Calu3 (cell line): ENCODE measurements around the gene TMEM120B. TPM values are rescaled to one million over a fixed set of nuclear protein-coding genes. Genes with fewer than 3 reads are reported as not detected.

Experiments used
- BruUV-seq: library from RNA; stranded (reverse); fragments of 400-500 nt; replicated peaks from 2 replicates; lab custom pipeline; 2021; lab: Mats Ljungman, UMichigan
- CTCF ChIA-PET: fragments of 300-600 bp; sonication (Branson Sonifier 250); formaldehyde crosslinking; loops from one replicate; lab custom pipeline; 2022; ENCODE audit warnings: antibody characterized with exemption; lab: Charles Lee
- DNase-seq: peaks from one replicate; pipeline ENCODE4 v3.0.0; 2022
- H3K27ac Mint-ChIP-seq: one replicate; pipeline ENCODE4 v1.8.0; 2022; ENCODE audit warnings: mixed read lengths; ENCODE audit not compliant: unreplicated experiment
- H3K27me3 Mint-ChIP-seq: one replicate; pipeline ENCODE4 v1.8.0; 2022; ENCODE audit warnings: mixed read lengths; ENCODE audit not compliant: unreplicated experiment
- H3K36me3 Mint-ChIP-seq: one replicate; pipeline ENCODE4 v1.8.0; 2022; ENCODE audit warnings: mild to moderate bottlenecking, moderate library complexity, mixed read lengths; ENCODE audit not compliant: insufficient read depth, unreplicated experiment
- H3K4me1 Mint-ChIP-seq: one replicate; pipeline ENCODE4 v1.8.0; 2022; ENCODE audit warnings: mild to moderate bottlenecking, low read depth, mixed read lengths; ENCODE audit not compliant: unreplicated experiment
- H3K4me3 Mint-ChIP-seq: one replicate; pipeline ENCODE4 v1.8.0; 2022; ENCODE audit warnings: mild to moderate bottlenecking, low read depth, moderate library complexity, mixed read lengths; ENCODE audit not compliant: unreplicated experiment
- H3K9me3 Mint-ChIP-seq: one replicate; pipeline ENCODE4 v1.8.0; 2022; ENCODE audit warnings: low read depth, mixed read lengths; ENCODE audit not compliant: unreplicated experiment
- CTCF ChIP-seq: fragments of 200-600 bp; IDR thresholded peaks from one replicate; pipeline ENCODE4 v1.8.0; 2022; ENCODE audit warnings: antibody characterized with exemption; ENCODE audit not compliant: unreplicated experiment
- intact Hi-C: fragments of 100-400 bp; cut with micrococcal nuclease; formaldehyde crosslinking; loops from one replicate; pipeline ENCODE4 v1.10.0; 2022; ENCODE audit not compliant: unreplicated experiment
- total RNA-seq: library from RNA; stranded (reverse); gene quantifications from 2 replicates; pipeline ENCODE4 v1.2.3, GENCODE V29; 2022

TMEM120B gene
- total RNA-seq, 1 experiment from 2014 or later = 23.2 TPM

DNA sequence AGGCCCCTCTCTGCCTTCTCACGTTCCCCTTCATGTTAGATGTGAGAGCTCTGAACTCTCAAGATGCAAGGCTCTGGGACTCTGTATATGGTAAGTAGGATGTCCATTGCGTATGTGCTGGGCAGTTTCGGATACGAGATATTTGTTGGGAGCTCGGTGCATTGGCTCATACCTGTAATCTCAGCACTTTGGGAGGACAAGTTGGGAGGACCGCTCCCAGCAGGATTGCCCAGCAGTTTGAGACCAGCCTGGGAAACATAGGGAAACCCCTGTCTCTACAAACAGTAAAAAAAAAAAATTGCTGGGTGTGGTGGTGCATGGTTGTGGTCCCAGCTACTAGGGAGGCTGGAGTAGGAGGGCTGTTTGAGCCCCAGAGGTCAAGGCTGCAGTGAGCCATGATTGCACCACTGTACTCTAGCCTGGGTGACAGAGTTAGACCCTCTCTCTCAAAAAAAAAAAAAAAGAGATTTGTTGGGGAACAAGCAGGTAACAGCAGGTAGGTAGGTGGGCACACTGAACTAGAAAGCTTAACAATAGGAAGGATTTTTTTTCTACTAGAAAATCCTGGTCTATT lies 3.4 kb downstream of the TMEM120B start:
- no peak for DNase-seq
- peaks cover 17% of the 10 kb centered on the region for H3K4me1 Mint-ChIP-seq
- BruUV-seq = no TSS peak
- no peaks in the 10 kb centered on the region for H3K27me3 Mint-ChIP-seq
- peaks cover 24% of the 10 kb centered on the region for H3K36me3 Mint-ChIP-seq
- CTCF ChIA-PET = interaction anchor here (0.7 kb wide), 1 partner anchor 182 kb away, joined by 5 read pairs; no protein-coding TSS in a partner anchor
- TF ChIP-seq CTCF = no peak
- no peak overlapping the region for H3K4me3 Mint-ChIP-seq
- intact Hi-C loops = no loop called here
- H3K9me3 Mint-ChIP-seq = no peaks in the 10 kb centered on the region
- no peak overlapping the region for H3K27ac Mint-ChIP-seq

- DNase-seq = peak; percentile 15
- no TSS peak for BruUV-seq
- Mint-ChIP-seq H3K27ac (no peak overlapping the region), H3K4me1 (peaks cover 17% of the 10 kb centered on the region), H3K27me3 (no peaks in the 10 kb centered on the region), H3K9me3 (no peaks in the 10 kb centered on the region), H3K4me3 (no peak overlapping the region), H3K36me3 (peaks cover 17% of the 10 kb centered on the region)
- intact Hi-C loops = no loop called here
- CTCF ChIA-PET = interaction anchor here (0.5 to 0.9 kb wide), 2 partner anchors 11 to 49 kb away, joined by 3 to 6 read pairs; no protein-coding TSS in a partner anchor
- TF ChIP-seq CTCF = no peak
Observed at GRCh38 chr12:121717041-121717699, 4.6 kb downstream of the TMEM120B start.

DNA sequence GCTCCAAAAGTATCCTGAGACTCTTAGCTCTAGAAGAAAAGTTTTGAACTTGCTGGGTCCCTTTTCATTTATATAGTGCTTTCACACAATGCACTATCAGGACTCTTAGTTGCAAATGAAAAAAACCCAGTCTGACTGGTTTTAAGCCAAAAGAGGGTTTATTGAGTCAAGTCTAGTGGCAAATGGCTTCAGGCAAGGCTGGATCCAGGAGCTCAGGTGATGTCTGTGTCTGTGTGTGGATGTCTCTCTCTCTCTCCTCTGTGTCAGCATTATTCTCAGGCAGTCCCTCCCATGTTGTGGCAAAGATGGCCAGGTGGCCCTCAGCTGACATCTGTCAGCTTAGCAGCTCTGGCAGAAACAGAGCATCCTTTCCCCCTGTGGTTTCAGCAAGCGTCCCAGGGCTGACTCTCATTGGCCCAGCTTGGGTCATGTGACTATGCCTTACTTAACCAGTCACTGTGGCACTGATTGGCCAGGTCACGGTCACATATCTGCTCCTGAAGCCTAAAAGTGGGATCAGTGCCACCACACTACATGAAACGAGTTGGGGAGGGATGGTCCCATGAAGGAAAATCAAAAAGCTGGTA lies 6.2 kb downstream of the TMEM120B start:
- no TSS peak for BruUV-seq
- intact Hi-C loops = no loop called here
- TF ChIP-seq CTCF = no peak
- peaks cover 12% of the 10 kb centered on the region for H3K4me1 Mint-ChIP-seq
- no peaks in the 10 kb centered on the region for H3K9me3 Mint-ChIP-seq
- no peak for DNase-seq
- no peak overlapping the region for H3K4me3 Mint-ChIP-seq
- no peaks in the 10 kb centered on the region for H3K27me3 Mint-ChIP-seq
- CTCF ChIA-PET = no interaction called here
- H3K36me3 Mint-ChIP-seq = peaks cover 1% of the 10 kb centered on the region
- no peak overlapping the region for H3K27ac Mint-ChIP-seq

GRCh38 chr12:121719926-121720414 lies 7.4 kb downstream of the TMEM120B start:
- H3K36me3 Mint-ChIP-seq = no peaks in the 10 kb centered on the region
- no TSS peak for BruUV-seq
- intact Hi-C loops = no loop called here
- CTCF ChIA-PET = interaction anchor here (0.5 to 0.7 kb wide), 2 partner anchors 168 to 679 kb away, joined by 4 read pairs; no protein-coding TSS in a partner anchor
- no peaks in the 10 kb centered on the region for H3K9me3 Mint-ChIP-seq
- H3K27me3 Mint-ChIP-seq = no peaks in the 10 kb centered on the region
- H3K4me3 Mint-ChIP-seq = no peak overlapping the region
- TF ChIP-seq CTCF = no peak
- H3K27ac Mint-ChIP-seq = no peak overlapping the region
- peaks cover 9% of the 10 kb centered on the region for H3K4me1 Mint-ChIP-seq
- DNase-seq = no peak
